OCI-LY7 (cell line): Measurements from ENCODE around the gene FANCL.

Experiments
- EZH2phosphoT487 ChIP-seq: fragments of 200-600 bp; sonication (generic); IDR thresholded peaks from 2 replicates; pipeline ENCODE4 v1.6.1; 2018; ENCODE audit warnings: low read depth, borderline replicate concordance, mild to moderate bottlenecking, mixed run types, antibody characterized with exemption, low read length, moderate library complexity, mixed read lengths
- TF ChIP-seq, protein P1 (sequence below): fragments of 200-600 bp; sonication (generic); conservative IDR thresholded peaks from 2 replicates; pipeline ENCODE4 v1.5.1; 2014; ENCODE audit warnings: mild to moderate bottlenecking, antibody characterized with exemption, low read length, moderate library complexity, mixed read lengths

DNA sequence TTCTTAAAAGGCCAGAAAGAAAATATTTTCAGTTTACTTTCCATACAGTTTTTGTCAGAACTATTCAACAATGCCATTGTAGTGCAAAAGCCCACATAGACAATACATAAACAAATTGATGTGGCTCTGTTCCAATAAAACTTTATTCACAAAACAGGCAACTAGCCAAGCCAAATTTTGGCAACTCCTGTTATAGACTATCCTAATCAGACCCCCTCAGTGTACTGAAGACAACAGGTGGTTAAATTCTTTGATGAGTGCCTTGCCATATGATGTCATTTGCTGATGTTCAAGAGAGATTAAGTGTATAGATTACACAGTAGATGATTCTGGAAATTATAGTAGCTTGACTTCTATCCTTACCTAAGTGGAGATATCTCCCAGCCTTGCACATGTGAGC lies 83.4 kb downstream of the FANCL start:
- TF ChIP-seq EZH2phosphoT487 = no peak
- TF ChIP-seq, protein P1, sequence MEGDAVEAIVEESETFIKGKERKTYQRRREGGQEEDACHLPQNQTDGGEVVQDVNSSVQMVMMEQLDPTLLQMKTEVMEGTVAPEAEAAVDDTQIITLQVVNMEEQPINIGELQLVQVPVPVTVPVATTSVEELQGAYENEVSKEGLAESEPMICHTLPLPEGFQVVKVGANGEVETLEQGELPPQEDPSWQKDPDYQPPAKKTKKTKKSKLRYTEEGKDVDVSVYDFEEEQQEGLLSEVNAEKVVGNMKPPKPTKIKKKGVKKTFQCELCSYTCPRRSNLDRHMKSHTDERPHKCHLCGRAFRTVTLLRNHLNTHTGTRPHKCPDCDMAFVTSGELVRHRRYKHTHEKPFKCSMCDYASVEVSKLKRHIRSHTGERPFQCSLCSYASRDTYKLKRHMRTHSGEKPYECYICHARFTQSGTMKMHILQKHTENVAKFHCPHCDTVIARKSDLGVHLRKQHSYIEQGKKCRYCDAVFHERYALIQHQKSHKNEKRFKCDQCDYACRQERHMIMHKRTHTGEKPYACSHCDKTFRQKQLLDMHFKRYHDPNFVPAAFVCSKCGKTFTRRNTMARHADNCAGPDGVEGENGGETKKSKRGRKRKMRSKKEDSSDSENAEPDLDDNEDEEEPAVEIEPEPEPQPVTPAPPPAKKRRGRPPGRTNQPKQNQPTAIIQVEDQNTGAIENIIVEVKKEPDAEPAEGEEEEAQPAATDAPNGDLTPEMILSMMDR = no peak
